H1 (cell line): ENCODE measurements around the gene GNG11. TPM values are rescaled to one million over a fixed set of nuclear protein-coding genes. Genes with fewer than 3 reads are reported as not detected.

Experiments
- CTCF ChIA-PET: fragments of 300-600 bp; sonication (Branson Sonifier 250); formaldehyde crosslinking; loops from one replicate; lab custom pipeline; 2021; ENCODE audit not compliant: partially characterized antibody; lab: Charles Lee
- POLR2A ChIA-PET: fragments of 300-600 bp; sonication (Branson Sonifier 250); formaldehyde crosslinking; loops from one replicate; lab custom pipeline; 2021; ENCODE audit warnings: inconsistent platforms; ENCODE audit not compliant: partially characterized antibody; lab: Charles Lee
- DNase-seq, 2 experiments: peaks; one replicate each; pipeline versions ENCODE4 v3.0.0 to v3.0.0-alpha.2; 2010 to 2022; ENCODE audit warnings: low spot score in 2 of 2, low read depth in 1 of 2, mixed read lengths in 1 of 2
- FAIRE-seq: peaks from 2 replicates; lab custom pipeline; 2011; peaks lifted over from hg19 to GRCh38; lab: Jason Lieb, UNC
- H2AFZ ChIP-seq: 2 replicates; pipeline ENCODE4 v1.8.1; 2012; ENCODE audit warnings: low read length, inconsistent platforms
- H2AK5ac ChIP-seq: 2 replicates; pipeline ENCODE4 v1.6.1; 2013; ENCODE audit warnings: low read depth, low read length
- H2BK120ac ChIP-seq: replicated peaks from 2 replicates; pipeline ENCODE3; 2013; ENCODE audit warnings: low read depth, low read length, inconsistent platforms
- H2BK12ac ChIP-seq: 2 replicates; pipeline ENCODE4 v1.6.1; 2013; ENCODE audit warnings: low read depth, low read length
- H2BK15ac ChIP-seq: 2 replicates; pipeline ENCODE4 v1.6.1; 2013; ENCODE audit warnings: low read length
- H2BK20ac ChIP-seq: 2 replicates; pipeline ENCODE4 v1.6.1; 2013; ENCODE audit warnings: low read length
- H2BK5ac ChIP-seq: 2 replicates; pipeline ENCODE4 v1.6.1; 2013; ENCODE audit warnings: low read depth, low read length
- H3K14ac ChIP-seq: 2 replicates; pipeline ENCODE4 v1.6.1; 2013; ENCODE audit warnings: inconsistent platforms; ENCODE audit not compliant: insufficient read length
- H3K18ac ChIP-seq: 2 replicates; pipeline ENCODE4 v1.6.1; 2013; ENCODE audit warnings: low read length; ENCODE audit errors: extremely low read depth
- H3K23ac ChIP-seq: 2 replicates; pipeline ENCODE4 v1.6.1; 2013; ENCODE audit warnings: inconsistent platforms; ENCODE audit not compliant: insufficient read length
- H3K23me2 ChIP-seq: 2 replicates; pipeline ENCODE4 v1.6.1; 2013; ENCODE audit warnings: low read depth, low read length
- H3K27ac ChIP-seq: 2 replicates; pipeline ENCODE4 v1.6.1; 2011; ENCODE audit warnings: low read depth, low read length, inconsistent platforms
- H3K27me3 ChIP-seq, 4 experiments: replicated peaks in 1 of 4; 1 replicate in 1 of 4; 2 replicates in 3 of 4; pipeline versions ENCODE4 v1.6.1 to v1.8.1; 2011 to 2013; ENCODE audit warnings: low read length in 3 of 4, mild to moderate bottlenecking in 3 of 4, inconsistent platforms in 2 of 4, mixed read lengths in 2 of 4, moderate library complexity in 1 of 4; ENCODE audit not compliant: control insufficient read depth in 3 of 4, insufficient read depth in 3 of 4; ENCODE audit errors: extremely low read depth in 1 of 4
- H3K36me3 ChIP-seq, 4 experiments: 2 replicates each; pipeline versions ENCODE4 v1.6.1 to v1.8.1; 2011 to 2013; ENCODE audit warnings: mild to moderate bottlenecking in 4 of 4, low read length in 3 of 4, moderate library complexity in 2 of 4, control low read depth in 1 of 4, inconsistent platforms in 1 of 4; ENCODE audit not compliant: insufficient read depth in 4 of 4, control insufficient read depth in 2 of 4
- H3K4ac ChIP-seq: replicated peaks from 2 replicates; pipeline ENCODE3; 2013; ENCODE audit warnings: low read length, low read depth, mixed read lengths, inconsistent platforms; ENCODE audit not compliant: insufficient read length
- H3K4me1 ChIP-seq, 4 experiments: replicated peaks in 1 of 4; 1 replicate in 1 of 4; 2 replicates in 3 of 4; pipeline versions ENCODE4 v1.6.1 to v1.8.1; 2011 to 2013; ENCODE audit warnings: low read length in 3 of 4, inconsistent platforms in 2 of 4, mixed read lengths in 1 of 4; ENCODE audit not compliant: insufficient read depth in 4 of 4, control insufficient read depth in 3 of 4
- H3K4me2 ChIP-seq, 2 experiments: 2 replicates each; pipeline versions ENCODE4 v1.6.1 to v1.8.1; 2011 to 2013; ENCODE audit warnings: low read depth in 2 of 2, low read length in 2 of 2, control low read depth in 1 of 2, inconsistent platforms in 1 of 2, mild to moderate bottlenecking in 1 of 2; ENCODE audit not compliant: insufficient read depth in 1 of 2
- H3K4me3 ChIP-seq, 4 experiments: fragments of 200-600, 300-600 bp in 1 of 4; sonication (generic), shearing (Covaris generic), sonication (Bioruptor Twin) in 1 of 4; 2 replicates each; pipeline versions ENCODE4 v1.5.1 to v1.8.1; 2011 to 2016; ENCODE audit warnings: low read length in 4 of 4, low read depth in 3 of 4, control low read depth in 2 of 4, inconsistent platforms in 2 of 4, mild to moderate bottlenecking in 2 of 4, mixed read lengths in 1 of 4, moderate library complexity in 1 of 4; ENCODE audit not compliant: insufficient read depth in 2 of 4; ENCODE audit errors: extremely low read depth in 1 of 4
- H3K56ac ChIP-seq: replicated peaks from 2 replicates; pipeline ENCODE3; 2013; ENCODE audit warnings: low read depth, mild to moderate bottlenecking, mixed read lengths, low read length, inconsistent platforms; ENCODE audit not compliant: insufficient read length
- H3K79me1 ChIP-seq: 2 replicates; pipeline ENCODE4 v1.6.1; 2013; ENCODE audit warnings: low read depth, low read length, control low read depth
- H3K79me2 ChIP-seq, 2 experiments: 2 replicates each; pipeline versions ENCODE4 v1.6.1 to v1.8.1; 2012 to 2013; ENCODE audit warnings: low read length in 2 of 2, mild to moderate bottlenecking in 2 of 2, inconsistent platforms in 1 of 2; ENCODE audit not compliant: insufficient read depth in 2 of 2, control insufficient read depth in 1 of 2
- H3K9ac ChIP-seq, 4 experiments: replicated peaks in 1 of 4; 1 replicate in 1 of 4; 2 replicates in 3 of 4; pipeline versions ENCODE4 v1.6.1 to v1.8.1; 2011 to 2013; ENCODE audit warnings: low read depth in 3 of 4, low read length in 3 of 4, control low read depth in 2 of 4, mild to moderate bottlenecking in 2 of 4, moderate library complexity in 2 of 4, inconsistent platforms in 1 of 4; ENCODE audit errors: extremely low read depth in 1 of 4
- H3K9me3 ChIP-seq, 2 experiments: 2 replicates each; pipeline versions ENCODE4 v1.6.1 to v1.8.1; 2012 to 2013; ENCODE audit warnings: mild to moderate bottlenecking in 2 of 2, moderate library complexity in 2 of 2, control low read depth in 1 of 2, inconsistent platforms in 1 of 2, low read depth in 1 of 2, low read length in 1 of 2, mixed read lengths in 1 of 2; ENCODE audit not compliant: insufficient read depth in 2 of 2
- H4K20me1 ChIP-seq, 2 experiments: replicated peaks in 1 of 2; 2 replicates each; pipeline versions ENCODE3 to v1.8.1; 2011 to 2013; ENCODE audit warnings: inconsistent platforms in 2 of 2, low read length in 2 of 2, mild to moderate bottlenecking in 1 of 2; ENCODE audit not compliant: insufficient read depth in 2 of 2, control insufficient read depth in 1 of 2
- H4K5ac ChIP-seq: 2 replicates; pipeline ENCODE4 v1.6.1; 2013; ENCODE audit warnings: low read length, low read depth, mixed read lengths, inconsistent platforms; ENCODE audit not compliant: insufficient read length
- H4K8ac ChIP-seq: 2 replicates; pipeline ENCODE4 v1.8.0; 2013; ENCODE audit warnings: mild to moderate bottlenecking, moderate library complexity, low read length, inconsistent platforms; ENCODE audit not compliant: insufficient read depth; ENCODE audit errors: extremely low read depth
- H4K91ac ChIP-seq: replicated peaks from 2 replicates; pipeline ENCODE3; 2013; ENCODE audit warnings: low read length, mixed read lengths, inconsistent platforms; ENCODE audit not compliant: insufficient read length
- BACH1 ChIP-seq: IDR thresholded peaks from 2 replicates; pipeline ENCODE4 v1.6.1; 2012; ENCODE audit warnings: low read length, improper control_type of control experiment
- CBX8 ChIP-seq: fragments of 300-800, 300-1000 bp; sonication (generic); IDR thresholded peaks from 2 replicates; pipeline ENCODE4 v1.7.1; 2016; ENCODE audit warnings: low read depth, low read length, borderline replicate concordance
- CHD1 ChIP-seq: IDR thresholded peaks from 2 replicates; pipeline ENCODE4 v1.6.1; 2012; ENCODE audit warnings: low read depth, low read length, improper control_type of control experiment
- GABPA ChIP-seq: IDR thresholded peaks from 2 replicates; pipeline ENCODE4 v1.6.1; 2011; ENCODE audit warnings: mild to moderate bottlenecking, low read length, moderate library complexity, borderline replicate concordance; ENCODE audit not compliant: insufficient read depth
- JUND ChIP-seq: IDR thresholded peaks from 2 replicates; pipeline ENCODE4 v1.6.1; 2011; ENCODE audit warnings: mild to moderate bottlenecking, improper control_type of control experiment, low read length
- POLR2AphosphoS5 ChIP-seq: IDR thresholded peaks from 2 replicates; pipeline ENCODE4 v1.6.1; 2011; ENCODE audit warnings: low read depth, low read length
- RBBP5 ChIP-seq: IDR thresholded peaks from 2 replicates; pipeline ENCODE4 v1.7.1; 2012; ENCODE audit warnings: low read depth, mild to moderate bottlenecking, inconsistent platforms, low read length, moderate library complexity, borderline replicate concordance
- SAP30 ChIP-seq: fragments of 300-600 bp; sonication (generic); IDR thresholded peaks from 2 replicates; pipeline ENCODE4 v1.7.1; 2012; ENCODE audit warnings: low read length, moderate library complexity, mild to moderate bottlenecking, inconsistent platforms; ENCODE audit not compliant: insufficient read depth, insufficient replicate concordance
- SIRT6 ChIP-seq: IDR thresholded peaks from one replicate; pipeline ENCODE4 v1.7.1; 2012; ENCODE audit warnings: low read length, inconsistent platforms
- SP2 ChIP-seq: IDR thresholded peaks from 2 replicates; pipeline ENCODE4 v1.6.1; 2012; ENCODE audit warnings: mild to moderate bottlenecking, low read length, inconsistent platforms
- TCF12 ChIP-seq: IDR thresholded peaks from 2 replicates; pipeline ENCODE4 v1.6.1; 2011; ENCODE audit warnings: low read depth, mild to moderate bottlenecking, low read length
- TEAD4 ChIP-seq: IDR thresholded peaks from 2 replicates; pipeline ENCODE4 v1.6.1; 2012; ENCODE audit warnings: low read depth, low read length, inconsistent platforms, mixed read lengths
- ZNF274 ChIP-seq: IDR thresholded peaks from 2 replicates; pipeline ENCODE4 v1.7.0; 2012; ENCODE audit warnings: low read length, borderline replicate concordance; ENCODE audit errors: extremely low read depth
- WGBS, 2 experiments: shearing (Covaris generic) in 1 of 2; methylation state at CpG; one replicate each; pipeline versions ENCODE4 v1.1.6 to v1.1.7; 2013 to 2015; ENCODE audit warnings: low lambda C conversion rate in 2 of 2, mixed read lengths in 2 of 2, inconsistent platforms in 1 of 2, low coverage in 1 of 2, missing lambda C conversion rate in 1 of 2; ENCODE audit not compliant: insufficient replicate concordance in 2 of 2, insufficient coverage in 1 of 2, insufficient read length in 1 of 2; ENCODE audit errors: extremely low coverage in 1 of 2, missing lambda C conversion rate in 1 of 2; 5-methylcytosine and 5-hydroxymethylcytosine counted together
- polyA plus RNA-seq, 7 experiments: library from polyadenylated mRNA; depleted of rRNA in 3 of 7; stranded (reverse) in 5 of 7; unstranded in 2 of 7; fragments of >200 nt in 5 of 7; fragments of 200-250 nt in 2 of 7; gene quantifications; 1 replicate in 5 of 7; 2 replicates in 1 of 7; 4 replicates in 1 of 7; pipeline versions ENCODE4 v1.2.1 to v1.2.3, GENCODE V29; 2011 to 2013; ENCODE audit warnings: missing spikeins in 2 of 7, mixed read lengths in 2 of 7
- total RNA-seq: library from RNA; stranded (reverse); fragmentation: NEBNext Ultra II Directional; extraction: Animal tissue kit (Norgen Biotek cat#: 25700); gene quantifications from 2 replicates; pipeline ENCODE4 v1.2.1, GENCODE V29; 2021
- TF ChIP-seq, protein P1 (sequence below): IDR thresholded peaks from 2 replicates; pipeline ENCODE4 v1.6.1; 2012; ENCODE audit warnings: inconsistent platforms

The GNG11 gene
- total and polyA plus RNA-seq, 2 of the 8 experiments (the other 6 are each of a cell fraction or from before 2014, with no cell fraction given), result 0.38 to 1.3 TPM

DNA sequence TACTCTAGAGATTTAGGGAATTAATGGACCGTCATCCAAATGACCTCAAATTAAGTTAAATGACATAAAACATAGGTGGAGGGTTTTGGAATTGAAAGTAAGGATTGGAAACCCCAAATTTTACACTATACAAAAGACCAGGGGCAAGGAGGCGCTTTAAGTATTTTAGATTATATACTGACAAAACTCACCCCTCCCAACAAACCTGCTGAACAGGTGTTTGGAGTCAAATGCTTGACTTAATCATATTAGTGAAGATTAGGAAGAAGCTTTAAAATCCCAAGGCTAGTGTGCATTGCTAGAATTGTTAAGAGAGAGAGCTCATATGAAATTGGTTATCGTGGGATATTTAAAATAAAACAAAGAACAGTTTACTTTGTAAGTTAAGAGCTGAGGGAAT lies 15.3 kb upstream of the GNG11 start, which contains the start of gene GNGT1:
GNGT1 (plus strand) TSS at position 301 of the 400 bp plus-strand sequence. CDS start 180 bp downstream, outside the sequence.
- Histone ChIP-seq H3K4ac (no peak within 1 kb of the TSS), H4K8ac (no peak within 1 kb of the TSS), H4K5ac (no peak within 1 kb of the TSS), H2BK20ac (no peak within 1 kb of the TSS), H3K56ac (no peak within 1 kb of the TSS), H2AFZ (no peak within 1 kb of the TSS), H3K36me3 (no peaks in the 10 kb centered on the region), H3K27me3 (no peaks in the 10 kb centered on the region), H4K20me1 (no peaks in the 10 kb centered on the region), H3K4me1 (peaks cover 0 to 2% (median 0%) of the 10 kb centered on the region in 4 experiments; a peak in 1 of 7 replicates), H3K23ac (no peak within 1 kb of the TSS), H3K23me2 (no peaks in the 10 kb centered on the region)
- DNase-seq (no peak), FAIRE-seq (no peak)
- CTCF ChIA-PET, result interaction anchor here (0.5 to 1.5 kb wide), 4 partner anchors 9 to 339 kb away, joined by 3 to 5 read pairs (median 4); partner anchors contain the start of gene TFPI2
- TF ChIP-seq JUND (no peak), TEAD4 (no peak), CHD1 (no peak), POLR2AphosphoS5 (no peak), BACH1 (no peak), GABPA (no peak), CBX8 (no peak), SIRT6 (no peak), SP2 (no peak), ZNF274 (no peak), TCF12 (no peak), SAP30 (no peak), RBBP5 (no peak)
- TF ChIP-seq, protein P1, sequence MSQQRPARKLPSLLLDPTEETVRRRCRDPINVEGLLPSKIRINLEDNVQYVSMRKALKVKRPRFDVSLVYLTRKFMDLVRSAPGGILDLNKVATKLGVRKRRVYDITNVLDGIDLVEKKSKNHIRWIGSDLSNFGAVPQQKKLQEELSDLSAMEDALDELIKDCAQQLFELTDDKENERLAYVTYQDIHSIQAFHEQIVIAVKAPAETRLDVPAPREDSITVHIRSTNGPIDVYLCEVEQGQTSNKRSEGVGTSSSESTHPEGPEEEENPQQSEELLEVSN, result no peak
- TF ChIP-seq, all 59 proteins: peak for 0
- POLR2A ChIA-PET, result no interaction called here
- H2BK15ac ChIP-seq, result no peak within 1 kb of the TSS
- no peak within 1 kb of the TSS for H2BK120ac ChIP-seq
- no peak within 1 kb of the TSS for H3K18ac ChIP-seq
- H3K27ac ChIP-seq, result no peak within 1 kb of the TSS
- H2BK12ac ChIP-seq, result no peak within 1 kb of the TSS
- H3K4me2 ChIP-seq, result no peak within 1 kb of the TSS
- H3K9ac ChIP-seq, result no peak within 1 kb of the TSS
- no peaks in the 10 kb centered on the region for H3K79me1 ChIP-seq
- H3K14ac ChIP-seq, result no peak within 1 kb of the TSS
- H3K4me3 ChIP-seq, result no peak within 1 kb of the TSS
- H2BK5ac ChIP-seq, result no peak within 1 kb of the TSS
- H3K9me3 ChIP-seq, result no peaks in the 10 kb centered on the region
- H4K91ac ChIP-seq, result no peak within 1 kb of the TSS
- 84% methylated on average over 3 of the region's 3 CpGs; no CpG with 5 or more reads in 1 of the 2 experiments for whole genome bisulfite sequencing, 2 experiments
- H3K79me2 ChIP-seq, result no peaks in the 10 kb centered on the region
- no peak within 1 kb of the TSS for H2AK5ac ChIP-seq
